Kidney (tissue), 14 donors: ENCODE data around the gene GPR137B. TPM values are rescaled to one million over a fixed set of nuclear protein-coding genes. Genes with fewer than 3 reads are reported as not detected.

ENCODE experiments used
- DNase-seq, 5 donors: peaks; one replicate each; pipeline ENCODE4 v3.0.0-alpha.2; 2013 to 2020
- FAIRE-seq: peaks from 2 replicates; lab custom pipeline; 2012; peaks lifted over from hg19 to GRCh38; lab: Jason Lieb, UNC
- H3K27ac ChIP-seq, 2 donors: one replicate each; pipeline ENCODE4 v1.7.0; 2013; ENCODE audit warnings: low read depth in 2 of 2, low read length in 2 of 2, inconsistent platforms in 1 of 2
- H3K27me3 ChIP-seq: one replicate; pipeline ENCODE4 v1.7.1; 2013; ENCODE audit warnings: low read length, inconsistent platforms; ENCODE audit not compliant: control insufficient read depth, insufficient read depth
- H3K36me3 ChIP-seq, 3 donors: one replicate each; pipeline versions ENCODE4 v1.7.0 to v1.7.1; 2013; ENCODE audit warnings: low read length in 3 of 3, control low read depth in 1 of 3, inconsistent platforms in 1 of 3; ENCODE audit not compliant: insufficient read depth in 3 of 3, control insufficient read depth in 2 of 3
- H3K4me1 ChIP-seq, 3 donors: one replicate each; pipeline versions ENCODE4 v1.7.0 to v1.7.1; 2013; ENCODE audit warnings: low read length in 3 of 3, inconsistent platforms in 1 of 3, low read depth in 1 of 3; ENCODE audit not compliant: control insufficient read depth in 2 of 3, insufficient read depth in 2 of 3
- H3K4me3 ChIP-seq, 3 donors: one replicate each; pipeline versions ENCODE4 v1.7.0 to v1.8.1; 2013; ENCODE audit warnings: low read length in 3 of 3, control low read depth in 1 of 3, inconsistent platforms in 1 of 3
- H3K9ac ChIP-seq, 3 donors: one replicate each; pipeline versions ENCODE4 v1.7.0 to v1.7.1; 2013; ENCODE audit warnings: low read length in 3 of 3, control low read depth in 1 of 3, inconsistent platforms in 1 of 3
- H3K9me3 ChIP-seq, 3 donors: one replicate each; pipeline versions ENCODE4 v1.7.0 to v1.7.1; 2013; ENCODE audit warnings: low read length in 3 of 3, control low read depth in 1 of 3, inconsistent platforms in 1 of 3; ENCODE audit not compliant: control insufficient read depth in 2 of 3, insufficient read depth in 1 of 3
- intact Hi-C: fragments of 100-400 bp; cut with DNase I; formaldehyde crosslinking; loops from one replicate; pipeline ENCODE4 v1.11.1; 2022
- polyA plus RNA-seq: library from polyadenylated mRNA; stranded (reverse); fragments of 350-450 nt; fragmentation: Illumina TruSeq; extraction: RNeasy Lipid Tissue Mini Kit (QIAGEN cat#74804); gene quantifications from one replicate; pipeline ENCODE4 v1.2.3, GENCODE V29; 2014; ENCODE audit warnings: low read depth, low replicate concordance; ENCODE audit not compliant: insufficient read depth
- total RNA-seq: library from RNA; stranded (reverse); fragmentation: NEBNext Ultra II Directional; extraction: Animal tissue kit (Norgen Biotek cat#: 25700); gene quantifications from one replicate; pipeline ENCODE4 v1.2.1, GENCODE V29; 2021
- TF ChIP-seq, protein P1 (sequence below): IDR thresholded peaks from 3 replicates; pipeline ENCODE4 v1.5.1; 2012; ENCODE audit warnings: mild to moderate bottlenecking, moderate library complexity, borderline replicate concordance; ENCODE audit not compliant: insufficient read depth; ENCODE audit errors: extremely low read depth
- donor health status: control.
- donor health status: control.
- donor health status: control.
- donor health status: control.
- donor health status: control.
- donor health status: DM: yes; HTN: yes; CAD: no.
- donor health status: Normal renal cell carcinoma (clear cell type).

The GPR137B gene
- total and polyA plus RNA-seq, 2 donors from 2014 or later: 22.2 to 31.4 TPM

DNA sequence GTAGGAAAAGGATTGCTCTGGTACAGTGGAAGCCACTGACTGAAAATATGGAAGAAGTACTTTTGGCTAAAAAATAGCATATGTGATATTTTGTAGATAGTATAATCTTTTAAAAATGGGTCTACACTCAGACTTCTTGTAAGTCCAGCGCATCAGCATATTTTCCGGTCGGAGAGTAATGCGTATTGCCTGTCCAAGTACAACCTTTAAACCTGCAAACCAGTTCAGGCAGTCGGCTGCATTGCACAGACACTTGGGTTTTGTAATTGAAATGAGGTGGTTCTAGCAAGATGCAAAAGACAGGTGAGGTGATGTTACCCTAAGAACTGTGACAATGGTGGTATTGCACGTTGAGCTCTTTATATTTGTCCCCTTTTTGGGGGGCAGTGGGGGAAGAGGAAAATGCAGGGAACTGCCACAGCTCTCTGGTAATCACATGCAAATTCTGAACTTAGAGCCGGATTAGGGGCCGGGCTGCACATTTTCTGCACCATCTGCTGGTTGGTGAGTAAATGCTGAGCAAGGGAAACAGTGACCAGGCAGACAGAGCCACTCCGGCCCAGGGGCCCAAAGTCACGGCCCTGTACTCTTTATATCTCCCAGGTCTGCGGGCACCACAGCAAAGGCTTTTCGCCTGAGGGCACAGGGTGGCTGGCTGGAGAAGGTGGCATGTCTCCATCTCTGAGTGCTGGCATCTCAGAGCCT lies 2.3 kb downstream of the GPR137B start:
- peak overlapping the region in 1 of 3 donors; percentile 43 for H3K9ac ChIP-seq
- DNase-seq (peak in 1 of 5 donors; percentile 44), FAIRE-seq (no peak)
- peak overlapping the region in 1 of 2 donors; percentile 34 for H3K27ac ChIP-seq
- H3K27me3 ChIP-seq: peaks cover 4% of the 10 kb centered on the region
- intact Hi-C loops: no loop called here
- H3K4me3 ChIP-seq: peak overlapping the region; percentile 11 to 91 (median 88)
- TF ChIP-seq, protein P1, sequence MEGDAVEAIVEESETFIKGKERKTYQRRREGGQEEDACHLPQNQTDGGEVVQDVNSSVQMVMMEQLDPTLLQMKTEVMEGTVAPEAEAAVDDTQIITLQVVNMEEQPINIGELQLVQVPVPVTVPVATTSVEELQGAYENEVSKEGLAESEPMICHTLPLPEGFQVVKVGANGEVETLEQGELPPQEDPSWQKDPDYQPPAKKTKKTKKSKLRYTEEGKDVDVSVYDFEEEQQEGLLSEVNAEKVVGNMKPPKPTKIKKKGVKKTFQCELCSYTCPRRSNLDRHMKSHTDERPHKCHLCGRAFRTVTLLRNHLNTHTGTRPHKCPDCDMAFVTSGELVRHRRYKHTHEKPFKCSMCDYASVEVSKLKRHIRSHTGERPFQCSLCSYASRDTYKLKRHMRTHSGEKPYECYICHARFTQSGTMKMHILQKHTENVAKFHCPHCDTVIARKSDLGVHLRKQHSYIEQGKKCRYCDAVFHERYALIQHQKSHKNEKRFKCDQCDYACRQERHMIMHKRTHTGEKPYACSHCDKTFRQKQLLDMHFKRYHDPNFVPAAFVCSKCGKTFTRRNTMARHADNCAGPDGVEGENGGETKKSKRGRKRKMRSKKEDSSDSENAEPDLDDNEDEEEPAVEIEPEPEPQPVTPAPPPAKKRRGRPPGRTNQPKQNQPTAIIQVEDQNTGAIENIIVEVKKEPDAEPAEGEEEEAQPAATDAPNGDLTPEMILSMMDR: no peak
- H3K4me1 ChIP-seq: peaks cover 0 to 30% (median 16%) of the 10 kb centered on the region in 3 donors
- no peaks in the 10 kb centered on the region for H3K36me3 ChIP-seq
- no peaks in the 10 kb centered on the region for H3K9me3 ChIP-seq

DNA sequence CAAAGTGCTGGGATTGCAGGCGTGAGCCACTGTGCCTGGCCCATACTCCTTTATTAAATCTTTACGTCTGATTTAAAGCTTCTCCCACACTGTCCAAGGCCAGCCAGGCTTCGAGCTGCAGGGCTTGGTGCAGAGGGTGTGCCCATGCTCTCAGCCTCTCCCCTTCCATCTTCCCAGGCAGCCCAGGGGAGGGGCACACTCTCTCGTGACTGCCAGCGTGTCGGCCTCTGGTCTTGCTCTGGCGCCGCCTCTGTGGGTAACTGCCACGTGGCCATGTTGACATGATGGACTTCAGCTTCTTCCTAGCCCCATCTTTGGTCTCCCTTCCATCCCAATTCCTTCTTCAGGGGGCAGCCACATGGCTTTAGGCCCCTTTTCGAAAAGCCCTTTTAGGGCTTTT lies 4.7 kb downstream of the GPR137B start:
- Histone ChIP-seq H3K27me3 (no peaks in the 10 kb centered on the region), H3K4me1 (peaks cover 3 to 39% (median 24%) of the 10 kb centered on the region in 3 donors), H3K9ac (no peak overlapping the region), H3K36me3 (no peaks in the 10 kb centered on the region), H3K27ac (no peak overlapping the region), H3K9me3 (no peaks in the 10 kb centered on the region), H3K4me3 (no peak overlapping the region)
- intact Hi-C loops: no loop called here
- FAIRE-seq: no peak
- TF ChIP-seq, protein P1: no peak
- peak in 1 of 5 donors; percentile 69 for DNase-seq

DNA sequence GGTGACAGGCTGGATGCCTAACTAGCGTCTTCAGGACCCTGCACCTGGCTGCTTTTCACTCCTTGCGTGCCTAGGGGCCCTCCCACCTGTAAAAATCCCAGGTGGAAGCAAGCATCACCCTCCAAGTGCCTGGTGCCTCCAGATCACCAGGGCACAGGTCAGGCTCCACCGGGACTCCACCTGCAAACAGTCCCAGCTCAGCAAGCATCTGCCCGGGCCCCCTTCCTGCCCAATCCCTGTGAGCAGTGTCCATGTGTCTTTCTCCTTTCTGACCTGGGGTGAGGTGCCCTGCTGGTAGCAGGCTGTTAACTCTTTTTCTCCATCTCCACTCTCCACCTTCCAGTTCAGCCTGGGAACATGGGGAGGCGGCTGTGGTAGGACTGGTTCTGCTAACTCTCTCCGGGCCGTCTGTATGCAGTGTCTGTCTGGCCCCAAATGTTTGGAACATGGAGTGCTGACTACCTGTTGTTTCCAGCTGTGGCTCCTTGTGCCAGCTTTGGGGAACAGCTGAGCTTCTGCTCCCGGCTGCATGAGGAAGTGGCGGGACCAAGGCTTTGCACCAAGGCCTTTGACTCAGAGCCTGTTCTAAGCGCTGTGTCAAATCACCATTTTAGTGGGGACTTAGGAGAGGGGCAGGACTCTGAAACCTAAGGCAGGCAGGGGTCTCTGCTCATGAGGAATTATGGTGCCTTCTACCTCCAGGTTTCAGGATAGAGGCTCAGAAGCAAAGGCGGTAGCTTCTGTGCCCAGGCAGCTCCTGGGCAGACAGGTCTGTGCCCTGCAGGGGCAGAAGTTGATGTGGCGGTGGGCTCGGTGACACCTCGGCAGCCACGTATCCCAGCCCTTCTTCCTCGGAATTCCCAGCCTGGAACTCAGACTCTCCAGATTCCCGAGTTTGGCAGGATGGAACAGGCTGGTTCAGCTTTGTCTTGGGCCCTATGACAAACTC lies 5.5 kb downstream of the GPR137B start:
- H3K4me1 ChIP-seq: peaks cover 3 to 39% (median 24%) of the 10 kb centered on the region in 3 donors
- no peaks in the 10 kb centered on the region for H3K9me3 ChIP-seq
- DNase-seq: no peak
- peak overlapping the region in 1 of 2 donors; percentile 56 for H3K27ac ChIP-seq
- TF ChIP-seq, protein P1: no peak
- no peak for FAIRE-seq
- no peaks in the 10 kb centered on the region for H3K36me3 ChIP-seq
- intact Hi-C loops: no loop called here
- H3K27me3 ChIP-seq: no peaks in the 10 kb centered on the region
- no peak overlapping the region for H3K4me3 ChIP-seq
- no peak overlapping the region for H3K9ac ChIP-seq
